Femur (tissue), 1 donor: ENCODE results near the gene RPS10.

Source experiments
- DNase-seq: peaks from one replicate; pipeline ENCODE4 v3.0.0-alpha.2; 2017

RPS10 gene

GRCh38 chr6:34425498-34426410 is at the start of gene RPS10:
RPS10 (minus strand) TSS chr6:34426069; CDS start chr6:34425221, 848 bp downstream.
- DNase-seq, result peak; percentile 96

- no peak for DNase-seq
Observed at GRCh38 chr6:34475238-34475682, 49.4 kb upstream of the RPS10 start.

GRCh38 chr6:34474754-34475153 is 48.9 kb upstream of the RPS10 start:
- DNase-seq, result no peak

- no peak for DNase-seq
Observed at GRCh38 chr6:34473967-34474366, 48.1 kb upstream of the RPS10 start.

- DNase-seq, result no peak
Observed at GRCh38 chr6:34472425-34472824, 46.6 kb upstream of the RPS10 start.

GRCh38 chr6:34469499-34469898 is 43.6 kb upstream of the RPS10 start:
- DNase-seq, result no peak

- DNase-seq, result no peak
Observed at GRCh38 chr6:34468378-34468892, 42.6 kb upstream of the RPS10 start.

- DNase-seq, result no peak
Observed at GRCh38 chr6:34466242-34467185, 40.6 kb upstream of the RPS10 start.

GRCh38 chr6:34465531-34466241 is 39.8 kb upstream of the RPS10 start, which contains the start of gene PACSIN1:
PACSIN1 (plus strand) TSS chr6:34466076; CDS start chr6:34526306, 60,230 bp downstream.
- DNase-seq, result no peak

GRCh38 chr6:34463849-34464248 is 38.0 kb upstream of the RPS10 start:
- no peak for DNase-seq

GRCh38 chr6:34463299-34463698 is 37.4 kb upstream of the RPS10 start:
- no peak for DNase-seq

- DNase-seq, result no peak
Observed at GRCh38 chr6:34462551-34462971, 36.7 kb upstream of the RPS10 start.

GRCh38 chr6:34462010-34462409 is 36.1 kb upstream of the RPS10 start:
- DNase-seq, result no peak

- DNase-seq, result no peak
Observed at GRCh38 chr6:34460796-34461507, 35.1 kb upstream of the RPS10 start.

- DNase-seq, result no peak
Observed at GRCh38 chr6:34459899-34460593, 34.2 kb upstream of the RPS10 start.

- no peak for DNase-seq
Observed at GRCh38 chr6:34457742-34458735, 32.2 kb upstream of the RPS10 start.

GRCh38 chr6:34457382-34457741 is 31.5 kb upstream of the RPS10 start:
- no peak for DNase-seq

- no peak for DNase-seq
Observed at GRCh38 chr6:34455831-34456230, 30.0 kb upstream of the RPS10 start.

GRCh38 chr6:34451192-34451591 is 25.3 kb upstream of the RPS10 start:
- DNase-seq, result no peak

- DNase-seq, result no peak
Observed at GRCh38 chr6:34447910-34448309, 22.0 kb upstream of the RPS10 start.
